ENCODE data around the gene CLCA4. TPM values are rescaled to one million over a fixed set of nuclear protein-coding genes. Genes with fewer than 3 reads are reported as not detected.

CLCA4 gene, protein sequence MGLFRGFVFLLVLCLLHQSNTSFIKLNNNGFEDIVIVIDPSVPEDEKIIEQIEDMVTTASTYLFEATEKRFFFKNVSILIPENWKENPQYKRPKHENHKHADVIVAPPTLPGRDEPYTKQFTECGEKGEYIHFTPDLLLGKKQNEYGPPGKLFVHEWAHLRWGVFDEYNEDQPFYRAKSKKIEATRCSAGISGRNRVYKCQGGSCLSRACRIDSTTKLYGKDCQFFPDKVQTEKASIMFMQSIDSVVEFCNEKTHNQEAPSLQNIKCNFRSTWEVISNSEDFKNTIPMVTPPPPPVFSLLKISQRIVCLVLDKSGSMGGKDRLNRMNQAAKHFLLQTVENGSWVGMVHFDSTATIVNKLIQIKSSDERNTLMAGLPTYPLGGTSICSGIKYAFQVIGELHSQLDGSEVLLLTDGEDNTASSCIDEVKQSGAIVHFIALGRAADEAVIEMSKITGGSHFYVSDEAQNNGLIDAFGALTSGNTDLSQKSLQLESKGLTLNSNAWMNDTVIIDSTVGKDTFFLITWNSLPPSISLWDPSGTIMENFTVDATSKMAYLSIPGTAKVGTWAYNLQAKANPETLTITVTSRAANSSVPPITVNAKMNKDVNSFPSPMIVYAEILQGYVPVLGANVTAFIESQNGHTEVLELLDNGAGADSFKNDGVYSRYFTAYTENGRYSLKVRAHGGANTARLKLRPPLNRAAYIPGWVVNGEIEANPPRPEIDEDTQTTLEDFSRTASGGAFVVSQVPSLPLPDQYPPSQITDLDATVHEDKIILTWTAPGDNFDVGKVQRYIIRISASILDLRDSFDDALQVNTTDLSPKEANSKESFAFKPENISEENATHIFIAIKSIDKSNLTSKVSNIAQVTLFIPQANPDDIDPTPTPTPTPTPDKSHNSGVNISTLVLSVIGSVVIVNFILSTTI
- not detected in 2 replicates for total RNA-seq

DNA sequence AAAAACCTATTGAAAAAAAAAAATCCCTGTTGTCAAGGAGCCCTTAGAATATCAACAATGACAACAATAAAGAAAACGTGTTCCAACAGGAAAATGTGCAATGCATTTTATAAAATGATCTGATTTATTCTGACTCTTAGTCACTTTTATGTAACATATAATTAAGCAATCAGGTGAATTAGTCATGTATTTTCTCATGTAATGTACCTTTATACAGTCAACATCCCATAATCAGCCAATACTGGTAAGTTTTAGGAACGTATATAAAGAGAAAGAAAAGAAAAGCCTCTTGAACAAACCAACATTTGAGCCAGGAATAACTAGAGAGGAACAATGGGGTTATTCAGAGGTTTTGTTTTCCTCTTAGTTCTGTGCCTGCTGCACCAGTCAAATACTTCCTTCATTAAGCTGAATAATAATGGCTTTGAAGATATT, at the start of gene CLCA4:
TSS of gene CLCA4 (plus strand) at position 292 of the 435 bp plus-strand sequence. CDS start at position 334, 42 bp downstream.

Other genes with a start within 250 kb of the CLCA4 start
- 27.2 and 31.0 TPM in 2 replicates for gene ODF2L, start 150.8 kb upstream of the CLCA4 start, total RNA-seq
- 0.11 and 0.25 TPM in 2 replicates for gene CLCA2, start 122.9 kb upstream of the CLCA4 start, total RNA-seq
- gene CLCA1, start 78.2 kb upstream of the CLCA4 start, total RNA-seq: under 0.01 TPM in 1 of 2 replicates, not detected in the other
- gene SH3GLB1, start 157.5 kb downstream of the CLCA4 start, total RNA-seq: 33.6 and 41.7 TPM in 2 replicates

Measured in uterine smooth muscle cell (primary cell).